DMS79 treated with DMSO at 0.1 percent for 48 hours (cell line): ENCODE measurements around the gene CSNK1G3.
"Not testable (repeated sequence)": the region's sequence is repeated elsewhere in the genome, so short reads cannot be mapped to it uniquely, and the experiment has no call there.

Source experiments
- DNase-seq: peaks from one replicate; lab custom pipeline; 2025; lab: John Stamatoyannopoulos, UW

Gene CSNK1G3

GRCh38 chr5:123559434-123559775 is 47.4 kb downstream of the CSNK1G3 start:
- DNase-seq = no peak

GRCh38 chr5:123561230-123561629 is 49.3 kb downstream of the CSNK1G3 start:
- DNase-seq = no peak

GRCh38 chr5:123571927-123572326 is 60.0 kb downstream of the CSNK1G3 start:
- no peak for DNase-seq

- DNase-seq = no peak
Measured at GRCh38 chr5:123578390-123578789, 66.4 kb downstream of the CSNK1G3 start.

- DNase-seq = no peak
Measured at GRCh38 chr5:123579410-123579809, 67.4 kb downstream of the CSNK1G3 start.

- DNase-seq = no peak
Measured at GRCh38 chr5:123582550-123583285, 70.7 kb downstream of the CSNK1G3 start.

GRCh38 chr5:123585871-123586270 is 73.9 kb downstream of the CSNK1G3 start:
- DNase-seq = no peak

GRCh38 chr5:123594434-123594833 is 82.5 kb downstream of the CSNK1G3 start:
- DNase-seq = no peak

- no peak for DNase-seq
Measured at GRCh38 chr5:123597018-123597417, 85.0 kb downstream of the CSNK1G3 start.

- DNase-seq = no peak
Measured at GRCh38 chr5:123598028-123598689, 86.2 kb downstream of the CSNK1G3 start.

- no peak for DNase-seq
Measured at GRCh38 chr5:123599171-123599570, 87.2 kb downstream of the CSNK1G3 start.

GRCh38 chr5:123601610-123602009 is 89.6 kb downstream of the CSNK1G3 start:
- no peak for DNase-seq

GRCh38 chr5:123605822-123606221 is 93.8 kb downstream of the CSNK1G3 start:
- DNase-seq = no peak

- DNase-seq = no peak
Measured at GRCh38 chr5:123610209-123610608, 98.2 kb downstream of the CSNK1G3 start.

GRCh38 chr5:123610665-123611405 is 98.9 kb downstream of the CSNK1G3 start:
- DNase-seq = peak; percentile 14

GRCh38 chr5:123611406-123611709 is 99.4 kb downstream of the CSNK1G3 start:
- DNase-seq = no peak

GRCh38 chr5:123617561-123617960 is 105.6 kb downstream of the CSNK1G3 start:
- DNase-seq = no peak

- DNase-seq = no peak
Measured at GRCh38 chr5:123626051-123626450, 114.1 kb downstream of the CSNK1G3 start.

GRCh38 chr5:123628860-123629544 is 117.0 kb downstream of the CSNK1G3 start:
- DNase-seq = no peak

- no peak for DNase-seq
Measured at GRCh38 chr5:123636006-123636405, 124.0 kb downstream of the CSNK1G3 start.

GRCh38 chr5:123637028-123637427 is 125.1 kb downstream of the CSNK1G3 start:
- DNase-seq = not testable (repeated sequence)

GRCh38 chr5:123639244-123639643 is 127.3 kb downstream of the CSNK1G3 start:
- DNase-seq = no peak
